A673 (cell line): ENCODE data around the gene CTNNA1. TPM values are rescaled to one million over a fixed set of nuclear protein-coding genes. Genes with fewer than 3 reads are reported as not detected.

Experiments
- BruUV-seq: library from RNA; stranded (reverse); fragments of 400-500 nt; replicated peaks from 2 replicates; lab custom pipeline; 2021; lab: Mats Ljungman, UMichigan
- CTCF ChIA-PET: fragments of 300-600 bp; sonication (Branson Sonifier 250); formaldehyde crosslinking; loops from one replicate; lab custom pipeline; 2022; ENCODE audit warnings: antibody characterized with exemption; lab: Charles Lee
- POLR2A ChIA-PET: fragments of 300-600 bp; sonication (Branson Sonifier 250); formaldehyde crosslinking; loops from one replicate; lab custom pipeline; 2022; ENCODE audit warnings: antibody characterized with exemption; ENCODE audit not compliant: low non-redundant PET; lab: Charles Lee
- DNase-seq: peaks from one replicate; pipeline ENCODE4 v3.0.0-alpha.2; 2015; ENCODE audit warnings: low spot score
- H3K27ac ChIP-seq: fragments of 200-600 bp; sonication (generic); 2 replicates; pipeline ENCODE4 v1.5.1; 2016; ENCODE audit warnings: mixed run types, low read depth, mild to moderate bottlenecking, mixed read lengths, antibody characterized with exemption, low read length; ENCODE audit not compliant: poor library complexity, severe bottlenecking
- H3K27me3 ChIP-seq: fragments of 200-600 bp; sonication (generic); replicated peaks from 2 replicates; pipeline ENCODE4 v1.6.1; 2017; ENCODE audit warnings: mixed run types, low read depth, mild to moderate bottlenecking, mixed read lengths, antibody characterized with exemption, low read length; ENCODE audit not compliant: insufficient read depth, poor library complexity
- H3K36me3 ChIP-seq: fragments of 200-600 bp; sonication (generic); 2 replicates; pipeline ENCODE4 v1.6.1; 2016; ENCODE audit warnings: mixed run types, mild to moderate bottlenecking, mixed read lengths, antibody characterized with exemption, low read length; ENCODE audit not compliant: insufficient read depth, poor library complexity, severe bottlenecking
- H3K4me1 ChIP-seq: fragments of 200-600 bp; sonication (generic); 2 replicates; pipeline ENCODE4 v1.6.1; 2017; ENCODE audit warnings: mixed run types, mild to moderate bottlenecking, mixed read lengths, antibody characterized with exemption, low read length; ENCODE audit not compliant: insufficient read depth, poor library complexity, severe bottlenecking
- H3K4me3 ChIP-seq: fragments of 200-600 bp; sonication (generic); 2 replicates; pipeline ENCODE4 v1.5.1; 2016; ENCODE audit warnings: low read depth, mixed run types, mild to moderate bottlenecking, mixed read lengths, low read length; ENCODE audit not compliant: poor library complexity, severe bottlenecking
- H3K9me3 ChIP-seq: fragments of 200-600 bp; sonication (generic); 2 replicates; pipeline ENCODE4 v1.6.1; 2016; ENCODE audit warnings: mixed run types, low read depth, mild to moderate bottlenecking, mixed read lengths, antibody characterized with exemption, low read length; ENCODE audit not compliant: poor library complexity, severe bottlenecking
- CTCF ChIP-seq: fragments of 300-800, 200-600 bp; sonication (generic); conservative IDR thresholded peaks from 2 replicates; pipeline ENCODE4 v1.5.1; 2017; ENCODE audit warnings: low read depth, mild to moderate bottlenecking, antibody characterized with exemption, low read length, moderate library complexity, mixed read lengths
- EZH2 ChIP-seq: fragments of 200-600 bp; sonication (generic); IDR thresholded peaks from 2 replicates; pipeline ENCODE4 v1.6.1; 2017; ENCODE audit warnings: borderline replicate concordance, low read depth, mild to moderate bottlenecking, mixed read lengths, antibody characterized with exemption, low read length; ENCODE audit not compliant: poor library complexity, severe bottlenecking
- intact Hi-C: fragments of 100-400 bp; cut with micrococcal nuclease; formaldehyde crosslinking; loops from one replicate; pipeline ENCODE4 v1.10.0; 2022; ENCODE audit not compliant: unreplicated experiment
- total RNA-seq: library from RNA; stranded (reverse); gene quantifications from 2 replicates; pipeline ENCODE4 v1.2.3, GENCODE V29; 2021

Gene CTNNA1
- total RNA-seq, 1 experiment from 2014 or later: 249 TPM

GRCh38 chr5:138837160-138837559, 83.9 kb downstream of the CTNNA1 start:
- intact Hi-C loops: no loop called here
- H3K36me3 ChIP-seq: no peaks in the 10 kb centered on the region
- no peaks in the 10 kb centered on the region for H3K27me3 ChIP-seq
- no peak overlapping the region for H3K27ac ChIP-seq
- POLR2A ChIA-PET: no interaction called here
- H3K9me3 ChIP-seq: no peaks in the 10 kb centered on the region
- CTCF ChIA-PET: no interaction called here
- no peak for DNase-seq
- H3K4me3 ChIP-seq: no peak overlapping the region
- no TSS peak for BruUV-seq
- no peak for TF ChIP-seq EZH2
- no peak for TF ChIP-seq CTCF
- H3K4me1 ChIP-seq: no peaks in the 10 kb centered on the region

GRCh38 chr5:138840103-138840502, 86.9 kb downstream of the CTNNA1 start:
- Histone ChIP-seq H3K4me3 (no peak overlapping the region), H3K27me3 (no peaks in the 10 kb centered on the region), H3K9me3 (no peaks in the 10 kb centered on the region), H3K27ac (no peak overlapping the region), H3K36me3 (no peaks in the 10 kb centered on the region), H3K4me1 (peaks cover 23% of the 10 kb centered on the region)
- DNase-seq: no peak
- BruUV-seq: no TSS peak
- intact Hi-C loops: no loop called here
- TF ChIP-seq CTCF (no peak), EZH2 (no peak)
- ChIA-PET CTCF (no interaction called here), POLR2A (no interaction called here)

GRCh38 chr5:138841531-138841930, 88.3 kb downstream of the CTNNA1 start:
- Histone ChIP-seq H3K27me3 (no peaks in the 10 kb centered on the region), H3K27ac (no peak overlapping the region), H3K4me3 (no peak overlapping the region), H3K9me3 (no peaks in the 10 kb centered on the region), H3K4me1 (peaks cover 28% of the 10 kb centered on the region), H3K36me3 (no peaks in the 10 kb centered on the region)
- POLR2A ChIA-PET: no interaction called here
- intact Hi-C loops: no loop called here
- no peak for DNase-seq
- no peak for TF ChIP-seq CTCF
- no peak for TF ChIP-seq EZH2
- CTCF ChIA-PET: no interaction called here
- BruUV-seq: no TSS peak
